GM23338 (cell line): ENCODE results near the gene ADGRB2. TPM values are rescaled to one million over a fixed set of nuclear protein-coding genes. Genes with fewer than 3 reads are reported as not detected.
A peak's percentile ranks its signal among the peaks of the same experiment; 100 is the strongest.

Experiments used
- ATAC-seq: fragments of 200-7000 bp; cut with Tn5 transposase; 3 replicates; pipeline ENCODE4 v1.9.1; 2020
- DNase-seq: peaks from one replicate; pipeline ENCODE4 v3.0.0-alpha.2; 2015; ENCODE audit warnings: low spot score
- H2AFZ ChIP-seq: fragments of 200-600 bp; sonication (generic); 2 replicates; pipeline ENCODE4 v1.8.0; 2016; ENCODE audit warnings: antibody characterized with exemption, mild to moderate bottlenecking, moderate library complexity
- H3F3A ChIP-seq: fragments of 200-600 bp; sonication (generic); replicated peaks from 2 replicates; pipeline ENCODE4 v1.8.0; 2017; ENCODE audit warnings: antibody characterized with exemption, mixed run types, low read depth
- H3K27ac ChIP-seq: fragments of 200-600 bp; sonication (generic); 2 replicates; pipeline ENCODE4 v1.6.1; 2016; ENCODE audit warnings: low read depth
- H3K27me3 ChIP-seq: fragments of 200-600 bp; sonication (generic); 2 replicates; pipeline ENCODE4 v1.8.0; 2016; ENCODE audit warnings: mild to moderate bottlenecking, mixed run types, moderate library complexity; ENCODE audit not compliant: insufficient read depth
- H3K36me3 ChIP-seq: fragments of 200-600 bp; sonication (generic); 2 replicates; pipeline ENCODE4 v1.8.0; 2016; ENCODE audit warnings: mild to moderate bottlenecking; ENCODE audit not compliant: insufficient read depth
- H3K4me1 ChIP-seq: fragments of 200-600 bp; sonication (generic); 2 replicates; pipeline ENCODE4 v1.8.0; 2016; ENCODE audit warnings: mild to moderate bottlenecking, moderate library complexity; ENCODE audit not compliant: insufficient read depth
- H3K4me2 ChIP-seq: fragments of 200-600 bp; sonication (generic); 2 replicates; pipeline ENCODE4 v1.7.1; 2017; ENCODE audit warnings: mixed run types
- H3K4me3 ChIP-seq: fragments of 200-600 bp; sonication (generic); 2 replicates; pipeline ENCODE4 v1.6.1; 2016; ENCODE audit warnings: mixed run types
- H3K79me2 ChIP-seq: fragments of 200-600 bp; sonication (generic); replicated peaks from 2 replicates; pipeline ENCODE4 v1.8.0; 2017; ENCODE audit warnings: mild to moderate bottlenecking; ENCODE audit not compliant: insufficient read depth
- H3K9me2 ChIP-seq: fragments of 200-600 bp; sonication (generic); 2 replicates; pipeline ENCODE4 v1.8.0; 2017; ENCODE audit not compliant: insufficient read depth
- H4K20me1 ChIP-seq: fragments of 200-600 bp; sonication (generic); replicated peaks from 2 replicates; pipeline ENCODE4 v1.8.0; 2017; ENCODE audit warnings: mild to moderate bottlenecking; ENCODE audit not compliant: insufficient read depth
- H3K27ac Mint-ChIP-seq: 2 replicates; pipeline ENCODE4 v1.8.0; 2020; ENCODE audit warnings: inconsistent platforms, mild to moderate bottlenecking, moderate library complexity, mixed read lengths
- H3K27me3 Mint-ChIP-seq: 3 replicates; pipeline ENCODE4 v1.8.0; 2022; ENCODE audit warnings: low read depth, mild to moderate bottlenecking, moderate library complexity, mixed read lengths, inconsistent platforms; ENCODE audit not compliant: insufficient read depth, poor library complexity
- H3K36me3 Mint-ChIP-seq: 3 replicates; pipeline ENCODE4 v1.8.0; 2021; ENCODE audit warnings: low read depth, mild to moderate bottlenecking, inconsistent platforms, moderate library complexity, mixed read lengths
- H3K4me1 Mint-ChIP-seq: 3 replicates; pipeline ENCODE4 v1.8.0; 2020; ENCODE audit warnings: mild to moderate bottlenecking, inconsistent platforms, mixed read lengths
- H3K4me3 Mint-ChIP-seq: 3 replicates; pipeline ENCODE4 v1.8.0; 2021; ENCODE audit warnings: moderate library complexity, mild to moderate bottlenecking, inconsistent platforms, mixed read lengths
- H3K9me3 Mint-ChIP-seq: 3 replicates; pipeline ENCODE4 v1.8.0; 2020; ENCODE audit warnings: moderate library complexity, mild to moderate bottlenecking, inconsistent platforms, mixed read lengths
- CREB1 ChIP-seq: fragments of 250-450 bp; sonication (Bioruptor Pico); IDR thresholded peaks from 2 replicates; pipeline ENCODE4 v1.5.0; 2020; ENCODE audit warnings: low read depth, mild to moderate bottlenecking, moderate library complexity
- CTCF ChIP-seq, 2 experiments: fragments of 200-600 bp in 1 of 2; sonication (generic) in 1 of 2; conservative IDR thresholded peaks; 2 replicates each; pipeline versions ENCODE4 v1.5.1 to v1.6.1; 2016 to 2017; ENCODE audit warnings: antibody characterized with exemption in 2 of 2, low read depth in 2 of 2, mild to moderate bottlenecking in 2 of 2, moderate library complexity in 1 of 2
- ETS1 ChIP-seq: IDR thresholded peaks from 2 replicates; pipeline ENCODE4 v1.6.1; 2016; ENCODE audit warnings: antibody characterized with exemption
- EZH2 ChIP-seq: fragments of 200-600 bp; sonication (generic); IDR thresholded peaks from one replicate; pipeline ENCODE4 v1.8.0; 2017; ENCODE audit warnings: antibody characterized with exemption, mild to moderate bottlenecking, low read depth; ENCODE audit not compliant: unreplicated experiment
- NANOG ChIP-seq: IDR thresholded peaks from 2 replicates; pipeline ENCODE4 v1.6.1; 2016; ENCODE audit warnings: antibody characterized with exemption, borderline replicate concordance
- POLR2AphosphoS5 ChIP-seq: IDR thresholded peaks from 2 replicates; pipeline ENCODE4 v1.6.1; 2016; ENCODE audit warnings: antibody characterized with exemption, low read depth
- STAT1 ChIP-seq: IDR thresholded peaks from one replicate; pipeline ENCODE4 v1.6.1; 2016; ENCODE audit warnings: antibody characterized with exemption; ENCODE audit not compliant: unreplicated experiment
- ZNF114 ChIP-seq: fragments of 250-450 bp; sonication (Bioruptor Pico); IDR thresholded peaks from 2 replicates; pipeline ENCODE4 v1.5.0; 2020; ENCODE audit warnings: mild to moderate bottlenecking, moderate library complexity
- polyA plus RNA-seq: library from polyadenylated mRNA; unstranded; fragments of >200 nt; fragmentation: Nextera tagmentation; extraction: Ambion mirVana; gene quantifications from 2 replicates; pipeline ENCODE4 v1.2.1, GENCODE V29; 2016
- total RNA-seq: library from RNA; depleted of rRNA; stranded (reverse); fragments of >200 nt; shearing (Covaris generic); gene quantifications from 2 replicates; pipeline ENCODE4 v1.2.3, GENCODE V29; 2014
- TF ChIP-seq, protein P1 (sequence below): fragments of 250-450 bp; sonication (Bioruptor Pico); IDR thresholded peaks from 2 replicates; pipeline ENCODE4 v1.5.0; 2020; ENCODE audit warnings: mild to moderate bottlenecking, moderate library complexity
- TF ChIP-seq, protein P2 (sequence below): IDR thresholded peaks from one replicate; pipeline ENCODE4 v1.6.1; 2018; ENCODE audit warnings: antibody characterized with exemption; ENCODE audit not compliant: unreplicated experiment

The ADGRB2 gene
- total and polyA plus RNA-seq, 2 experiments from 2014 or later, result 8.0 to 27.8 TPM

- TF ChIP-seq, protein P1, sequence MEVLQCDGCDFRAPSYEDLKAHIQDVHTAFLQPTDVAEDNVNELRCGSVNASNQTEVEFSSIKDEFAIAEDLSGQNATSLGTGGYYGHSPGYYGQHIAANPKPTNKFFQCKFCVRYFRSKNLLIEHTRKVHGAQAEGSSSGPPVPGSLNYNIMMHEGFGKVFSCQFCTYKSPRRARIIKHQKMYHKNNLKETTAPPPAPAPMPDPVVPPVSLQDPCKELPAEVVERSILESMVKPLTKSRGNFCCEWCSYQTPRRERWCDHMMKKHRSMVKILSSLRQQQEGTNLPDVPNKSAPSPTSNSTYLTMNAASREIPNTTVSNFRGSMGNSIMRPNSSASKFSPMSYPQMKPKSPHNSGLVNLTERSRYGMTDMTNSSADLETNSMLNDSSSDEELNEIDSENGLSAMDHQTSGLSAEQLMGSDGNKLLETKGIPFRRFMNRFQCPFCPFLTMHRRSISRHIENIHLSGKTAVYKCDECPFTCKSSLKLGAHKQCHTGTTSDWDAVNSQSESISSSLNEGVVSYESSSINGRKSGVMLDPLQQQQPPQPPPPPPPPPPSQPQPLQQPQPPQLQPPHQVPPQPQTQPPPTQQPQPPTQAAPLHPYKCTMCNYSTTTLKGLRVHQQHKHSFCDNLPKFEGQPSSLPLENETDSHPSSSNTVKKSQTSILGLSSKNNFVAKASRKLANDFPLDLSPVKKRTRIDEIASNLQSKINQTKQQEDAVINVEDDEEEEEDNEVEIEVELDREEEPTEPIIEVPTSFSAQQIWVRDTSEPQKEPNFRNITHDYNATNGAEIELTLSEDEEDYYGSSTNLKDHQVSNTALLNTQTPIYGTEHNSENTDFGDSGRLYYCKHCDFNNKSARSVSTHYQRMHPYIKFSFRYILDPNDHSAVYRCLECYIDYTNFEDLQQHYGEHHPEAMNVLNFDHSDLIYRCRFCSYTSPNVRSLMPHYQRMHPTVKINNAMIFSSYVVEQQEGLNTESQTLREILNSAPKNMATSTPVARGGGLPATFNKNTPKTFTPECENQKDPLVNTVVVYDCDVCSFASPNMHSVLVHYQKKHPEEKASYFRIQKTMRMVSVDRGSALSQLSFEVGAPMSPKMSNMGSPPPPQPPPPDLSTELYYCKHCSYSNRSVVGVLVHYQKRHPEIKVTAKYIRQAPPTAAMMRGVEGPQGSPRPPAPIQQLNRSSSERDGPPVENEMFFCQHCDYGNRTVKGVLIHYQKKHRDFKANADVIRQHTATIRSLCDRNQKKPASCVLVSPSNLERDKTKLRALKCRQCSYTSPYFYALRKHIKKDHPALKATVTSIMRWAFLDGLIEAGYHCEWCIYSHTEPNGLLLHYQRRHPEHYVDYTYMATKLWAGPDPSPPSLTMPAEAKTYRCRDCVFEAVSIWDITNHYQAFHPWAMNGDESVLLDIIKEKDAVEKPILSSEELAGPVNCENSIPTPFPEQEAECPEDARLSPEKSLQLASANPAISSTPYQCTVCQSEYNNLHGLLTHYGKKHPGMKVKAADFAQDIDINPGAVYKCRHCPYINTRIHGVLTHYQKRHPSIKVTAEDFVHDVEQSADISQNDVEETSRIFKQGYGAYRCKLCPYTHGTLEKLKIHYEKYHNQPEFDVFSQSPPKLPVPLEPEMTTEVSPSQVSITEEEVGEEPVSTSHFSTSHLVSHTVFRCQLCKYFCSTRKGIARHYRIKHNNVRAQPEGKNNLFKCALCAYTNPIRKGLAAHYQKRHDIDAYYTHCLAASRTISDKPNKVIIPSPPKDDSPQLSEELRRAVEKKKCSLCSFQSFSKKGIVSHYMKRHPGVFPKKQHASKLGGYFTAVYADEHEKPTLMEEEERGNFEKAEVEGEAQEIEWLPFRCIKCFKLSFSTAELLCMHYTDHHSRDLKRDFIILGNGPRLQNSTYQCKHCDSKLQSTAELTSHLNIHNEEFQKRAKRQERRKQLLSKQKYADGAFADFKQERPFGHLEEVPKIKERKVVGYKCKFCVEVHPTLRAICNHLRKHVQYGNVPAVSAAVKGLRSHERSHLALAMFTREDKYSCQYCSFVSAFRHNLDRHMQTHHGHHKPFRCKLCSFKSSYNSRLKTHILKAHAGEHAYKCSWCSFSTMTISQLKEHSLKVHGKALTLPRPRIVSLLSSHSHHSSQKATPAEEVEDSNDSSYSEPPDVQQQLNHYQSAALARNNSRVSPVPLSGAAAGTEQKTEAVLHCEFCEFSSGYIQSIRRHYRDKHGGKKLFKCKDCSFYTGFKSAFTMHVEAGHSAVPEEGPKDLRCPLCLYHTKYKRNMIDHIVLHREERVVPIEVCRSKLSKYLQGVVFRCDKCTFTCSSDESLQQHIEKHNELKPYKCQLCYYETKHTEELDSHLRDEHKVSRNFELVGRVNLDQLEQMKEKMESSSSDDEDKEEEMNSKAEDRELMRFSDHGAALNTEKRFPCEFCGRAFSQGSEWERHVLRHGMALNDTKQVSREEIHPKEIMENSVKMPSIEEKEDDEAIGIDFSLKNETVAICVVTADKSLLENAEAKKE (CRISPR knock-in tag), result no peak
- TF ChIP-seq ZNF114 (CRISPR knock-in tag), result no peak
- no peak for TF ChIP-seq ETS1
- TF ChIP-seq POLR2AphosphoS5, result no peak
- no peak for TF ChIP-seq STAT1
- TF ChIP-seq NANOG, result no peak
- TF ChIP-seq CREB1, result no peak
Observed at GRCh38 chr1:31744165-31744888, 19.8 kb downstream of the ADGRB2 start (continued).

GRCh38 chr1:31742462-31743212 is 21.5 kb downstream of the ADGRB2 start:
- no peaks in the 10 kb centered on the region for H4K20me1 ChIP-seq
- peak; percentile 74 for DNase-seq
- peaks cover 9% of the 10 kb centered on the region for H3K27me3 Mint-ChIP-seq
- no peaks in the 10 kb centered on the region for H3K9me2 ChIP-seq
- H3K36me3 Mint-ChIP-seq, result no peaks in the 10 kb centered on the region; the same call in 2 of the 3 replicates
- peaks cover 34% of the 10 kb centered on the region for H3K4me1 Mint-ChIP-seq
- ATAC-seq, result peak; percentile 45
- no peaks in the 10 kb centered on the region for H3K79me2 ChIP-seq
- no peak overlapping the region for H3K4me2 ChIP-seq
- H3K4me3 ChIP-seq, result no peak overlapping the region
- no peak overlapping the region for H2AFZ ChIP-seq
- no peaks in the 10 kb centered on the region for H3K36me3 ChIP-seq
- H3K27me3 ChIP-seq, result no peaks in the 10 kb centered on the region
- H3K4me1 ChIP-seq, result peaks cover 14% of the 10 kb centered on the region
- no peak overlapping the region for H3K4me3 Mint-ChIP-seq
- H3K27ac Mint-ChIP-seq, result no peak overlapping the region
- no peak overlapping the region for H3K27ac ChIP-seq
- H3K9me3 Mint-ChIP-seq, result no peaks in the 10 kb centered on the region
- no peaks in the 10 kb centered on the region for H3F3A ChIP-seq
- TF ChIP-seq STAT1 (no peak), CTCF (conservative IDR thresholded peaks at IDR 0.05; ENCODE audit: low read depth in 2 of 2) (no peak), NANOG (no peak), EZH2 (no peak)
- TF ChIP-seq, protein P2, sequence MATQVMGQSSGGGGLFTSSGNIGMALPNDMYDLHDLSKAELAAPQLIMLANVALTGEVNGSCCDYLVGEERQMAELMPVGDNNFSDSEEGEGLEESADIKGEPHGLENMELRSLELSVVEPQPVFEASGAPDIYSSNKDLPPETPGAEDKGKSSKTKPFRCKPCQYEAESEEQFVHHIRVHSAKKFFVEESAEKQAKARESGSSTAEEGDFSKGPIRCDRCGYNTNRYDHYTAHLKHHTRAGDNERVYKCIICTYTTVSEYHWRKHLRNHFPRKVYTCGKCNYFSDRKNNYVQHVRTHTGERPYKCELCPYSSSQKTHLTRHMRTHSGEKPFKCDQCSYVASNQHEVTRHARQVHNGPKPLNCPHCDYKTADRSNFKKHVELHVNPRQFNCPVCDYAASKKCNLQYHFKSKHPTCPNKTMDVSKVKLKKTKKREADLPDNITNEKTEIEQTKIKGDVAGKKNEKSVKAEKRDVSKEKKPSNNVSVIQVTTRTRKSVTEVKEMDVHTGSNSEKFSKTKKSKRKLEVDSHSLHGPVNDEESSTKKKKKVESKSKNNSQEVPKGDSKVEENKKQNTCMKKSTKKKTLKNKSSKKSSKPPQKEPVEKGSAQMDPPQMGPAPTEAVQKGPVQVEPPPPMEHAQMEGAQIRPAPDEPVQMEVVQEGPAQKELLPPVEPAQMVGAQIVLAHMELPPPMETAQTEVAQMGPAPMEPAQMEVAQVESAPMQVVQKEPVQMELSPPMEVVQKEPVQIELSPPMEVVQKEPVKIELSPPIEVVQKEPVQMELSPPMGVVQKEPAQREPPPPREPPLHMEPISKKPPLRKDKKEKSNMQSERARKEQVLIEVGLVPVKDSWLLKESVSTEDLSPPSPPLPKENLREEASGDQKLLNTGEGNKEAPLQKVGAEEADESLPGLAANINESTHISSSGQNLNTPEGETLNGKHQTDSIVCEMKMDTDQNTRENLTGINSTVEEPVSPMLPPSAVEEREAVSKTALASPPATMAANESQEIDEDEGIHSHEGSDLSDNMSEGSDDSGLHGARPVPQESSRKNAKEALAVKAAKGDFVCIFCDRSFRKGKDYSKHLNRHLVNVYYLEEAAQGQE, result no peak
